Inferior parietal cortex (tissue), 1 donor: ENCODE results near the gene LAMTOR5.
"Not testable (repeated sequence)": the region's sequence is repeated elsewhere in the genome, so short reads cannot be mapped to it uniquely, and the experiment has no call there.

Experiments
- DNase-seq: peaks from one replicate; pipeline ENCODE4 v3.0.0-alpha.2; 2016; ENCODE audit errors: extremely low spot score

Gene LAMTOR5

DNA sequence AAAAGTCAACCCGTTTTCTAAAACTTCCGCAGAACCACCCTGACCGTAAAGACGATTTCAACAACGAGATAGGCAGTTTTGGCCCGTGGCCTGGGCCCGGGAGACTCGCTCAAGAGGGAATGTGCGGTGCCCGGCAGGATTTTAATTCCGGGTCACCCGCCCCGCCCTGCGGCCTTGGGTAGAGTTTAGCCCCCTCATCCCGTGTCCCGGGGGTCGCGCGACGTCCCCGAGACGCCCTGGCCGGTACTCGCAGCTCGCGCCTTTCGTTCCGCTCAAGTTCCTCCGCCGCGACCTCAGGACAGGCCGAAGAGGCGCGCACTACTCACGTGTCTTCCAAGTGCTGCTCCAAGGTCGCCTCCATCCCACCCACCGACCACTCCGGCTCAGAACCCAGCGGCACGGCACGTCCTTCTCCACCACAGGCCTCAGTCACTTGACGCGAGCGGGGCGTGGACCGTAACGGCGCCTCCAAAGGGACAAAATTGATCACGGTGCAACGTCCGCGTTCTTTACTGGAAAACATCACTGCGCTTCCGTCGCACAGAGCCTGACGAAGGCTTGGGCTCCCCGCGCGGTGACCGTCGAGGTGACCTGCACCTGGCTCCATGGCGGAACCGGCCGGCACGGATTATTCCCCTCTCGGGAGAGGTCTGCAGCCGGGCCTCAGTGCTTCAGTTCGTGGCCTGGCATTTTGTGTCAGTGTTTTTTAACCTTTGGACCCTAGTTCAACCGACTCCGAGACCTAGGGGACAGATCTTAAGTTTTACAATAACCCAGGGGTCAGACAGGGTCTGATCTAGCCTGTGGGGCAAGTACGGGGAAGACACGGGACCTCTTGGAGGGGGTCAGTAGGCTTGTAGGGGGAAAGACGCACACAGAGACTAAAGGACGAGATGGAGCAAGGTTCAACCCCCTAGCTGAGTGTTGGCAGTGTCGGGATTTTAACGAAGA lies at the start of gene LAMTOR5:
Gene LAMTOR5 (minus strand): TSS at position 435 of the 951 bp plus-strand sequence. CDS start 74 bp downstream, at position 361.
- DNase-seq, result peak; percentile 95

DNA sequence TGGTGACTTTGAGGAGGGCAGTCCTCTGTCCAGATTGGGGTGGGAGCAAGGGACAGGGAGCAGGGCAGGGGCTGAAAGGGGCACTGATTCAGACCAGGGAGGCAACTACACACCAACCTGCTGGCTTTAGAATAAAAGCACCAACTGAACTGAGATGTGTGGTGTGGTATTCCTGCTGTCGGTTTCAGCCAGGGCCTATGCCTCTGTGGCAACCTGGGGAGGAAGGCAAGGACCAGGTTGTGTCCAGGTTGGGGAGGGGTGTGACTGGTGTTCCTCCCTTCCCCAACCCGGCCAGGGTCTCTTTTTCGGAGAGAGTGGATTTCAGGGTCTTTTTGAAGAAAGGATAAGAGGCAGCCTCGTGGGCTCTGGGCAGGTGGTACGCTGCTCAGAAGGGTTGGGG lies 49.7 kb upstream of the LAMTOR5 start:
- DNase-seq, result no peak

DNA sequence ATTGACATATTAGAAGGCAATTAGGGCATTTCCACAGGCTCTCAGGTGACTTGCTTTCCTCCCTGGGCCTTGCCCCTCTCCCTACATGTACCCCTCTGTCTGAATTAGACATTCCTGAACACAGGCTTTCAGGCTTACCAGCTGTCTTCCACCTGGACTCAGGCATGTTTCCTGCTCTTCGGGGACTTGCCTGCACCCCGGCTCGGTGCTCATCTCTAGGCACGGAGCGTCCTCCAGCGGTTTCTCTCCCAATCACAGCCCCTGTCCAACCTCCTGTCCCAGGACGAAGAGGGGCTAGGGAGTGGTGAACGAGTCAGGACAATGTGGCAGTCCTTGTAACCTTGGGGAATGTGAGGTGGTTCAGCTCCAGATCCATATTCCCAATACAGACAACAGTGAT lies 47.7 kb upstream of the LAMTOR5 start:
- DNase-seq, result no peak

DNA sequence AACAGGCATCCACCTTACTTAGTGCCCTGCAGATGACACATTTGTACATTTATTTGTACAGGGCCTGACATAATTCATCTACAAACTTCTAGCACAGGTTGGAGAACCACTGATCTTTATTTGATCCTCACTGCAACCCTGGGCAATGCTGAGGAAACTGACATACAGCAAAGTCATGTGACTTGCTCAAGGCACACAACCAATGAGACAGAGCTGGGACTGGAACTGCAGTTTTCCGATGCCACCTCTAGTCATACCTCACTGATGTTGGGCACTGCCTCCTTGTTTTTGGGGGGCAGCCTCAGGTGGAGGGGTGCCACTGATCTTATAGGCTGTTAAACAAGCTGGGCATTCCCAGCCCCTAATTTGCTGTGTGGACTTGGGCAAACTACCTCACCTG lies 46.8 kb upstream of the LAMTOR5 start:
- DNase-seq, result no peak

DNA sequence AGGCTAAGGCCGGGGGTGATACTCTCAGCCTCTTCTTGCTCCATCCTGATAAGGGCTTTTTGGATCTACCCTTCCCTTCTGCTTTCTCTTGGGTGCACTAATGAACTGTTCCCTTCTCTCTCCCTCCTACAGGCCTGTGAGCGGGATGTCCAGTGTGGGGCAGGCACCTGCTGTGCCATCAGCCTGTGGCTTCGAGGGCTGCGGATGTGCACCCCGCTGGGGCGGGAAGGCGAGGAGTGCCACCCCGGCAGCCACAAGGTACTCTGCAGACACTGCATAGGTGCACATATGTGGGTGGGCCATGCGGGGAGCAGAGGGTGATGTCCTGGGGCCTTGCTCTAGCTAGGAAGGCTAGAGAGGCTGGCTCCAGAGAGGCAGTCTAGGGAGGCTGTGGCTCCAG lies 46.3 kb upstream of the LAMTOR5 start:
- no peak for DNase-seq

DNA sequence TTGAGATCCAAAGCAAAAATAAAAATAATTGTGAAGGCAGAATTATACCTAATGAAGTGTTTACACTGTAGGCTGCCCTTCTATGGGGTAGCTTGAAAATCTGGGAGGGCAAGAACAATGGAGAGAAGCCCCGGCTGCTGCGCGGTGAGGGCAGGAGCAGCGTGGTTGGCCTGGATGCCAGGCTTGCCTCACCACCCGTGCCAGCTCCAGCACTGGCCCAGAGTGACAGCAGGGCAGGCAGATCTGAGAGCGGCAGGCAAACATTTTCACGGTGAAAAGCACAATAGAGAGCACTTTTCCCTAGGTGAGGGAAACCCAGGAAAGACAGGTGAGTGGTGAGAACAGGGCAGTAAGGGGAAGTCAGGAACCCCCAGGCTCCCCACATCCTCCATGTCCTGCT lies 44.8 kb upstream of the LAMTOR5 start:
- no peak for DNase-seq

DNA sequence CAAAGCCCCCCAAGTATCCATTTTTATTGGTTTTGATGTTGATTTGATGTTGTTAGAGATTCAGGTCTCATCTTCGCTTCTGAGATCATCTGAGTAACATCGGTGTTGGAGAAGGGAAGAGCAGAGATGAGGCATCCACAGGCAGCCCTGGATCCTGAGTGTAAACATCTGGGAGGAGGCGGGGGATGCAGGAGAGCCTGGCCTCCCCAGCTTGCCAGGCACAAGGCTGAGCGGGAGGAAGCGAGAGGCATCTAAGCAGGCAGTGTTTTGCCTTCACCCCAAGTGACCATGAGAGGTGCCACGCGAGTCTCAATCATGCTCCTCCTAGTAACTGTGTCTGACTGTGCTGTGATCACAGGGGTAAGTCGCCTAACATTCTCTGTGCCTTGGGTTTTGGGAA lies 43.4 kb upstream of the LAMTOR5 start, which contains the start of gene PROK1:
Gene PROK1 (plus strand): TSS at position 221 of the 400 bp plus-strand sequence. CDS start 68 bp downstream, at position 289.
- DNase-seq, result no peak

DNA sequence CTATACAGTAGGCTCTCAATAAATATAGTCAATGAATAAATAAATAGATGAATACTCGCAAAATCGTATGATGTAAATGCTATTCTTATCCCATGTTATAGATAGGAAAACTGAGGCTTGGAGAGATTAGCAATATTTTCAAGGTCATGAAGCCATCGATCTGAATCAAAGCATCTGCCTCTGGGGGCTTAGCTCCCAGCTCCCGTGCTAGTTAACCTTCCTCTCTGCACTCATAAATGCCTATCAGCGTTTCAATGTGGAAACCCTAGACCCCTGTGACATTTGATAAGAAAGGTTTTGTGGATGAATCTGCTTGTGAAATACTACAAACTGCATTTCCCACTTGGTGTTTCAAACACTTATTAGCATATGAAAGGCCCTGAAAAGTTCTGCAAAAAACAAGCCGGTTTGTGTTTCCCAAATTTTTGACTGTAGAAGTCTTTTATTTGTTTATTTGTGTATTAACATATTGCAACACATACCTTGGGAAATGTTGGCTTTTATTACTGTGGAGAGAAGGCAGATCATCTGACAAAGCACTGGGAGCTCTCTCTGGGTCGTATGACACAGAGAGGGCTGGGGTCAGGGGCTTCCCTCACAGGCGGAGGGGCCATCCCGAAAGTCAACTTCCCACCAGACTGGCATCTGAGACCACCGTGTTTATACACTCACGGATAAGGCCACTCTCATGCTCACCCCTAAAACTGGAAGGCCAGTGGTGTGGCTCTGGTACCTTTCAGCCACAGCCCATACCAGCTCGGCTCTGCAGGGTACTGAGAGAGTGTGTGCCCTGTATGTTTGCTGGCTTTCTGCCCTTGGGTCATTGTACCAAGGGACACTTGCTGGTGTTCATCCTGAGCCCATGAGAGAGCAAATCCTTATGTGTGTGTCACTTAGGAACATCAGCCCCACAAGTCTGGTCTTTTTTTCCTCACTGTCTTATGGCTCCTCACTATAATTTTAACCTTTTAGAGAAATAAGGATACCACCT lies 42.5 kb upstream of the LAMTOR5 start:
- no peak for DNase-seq

DNA sequence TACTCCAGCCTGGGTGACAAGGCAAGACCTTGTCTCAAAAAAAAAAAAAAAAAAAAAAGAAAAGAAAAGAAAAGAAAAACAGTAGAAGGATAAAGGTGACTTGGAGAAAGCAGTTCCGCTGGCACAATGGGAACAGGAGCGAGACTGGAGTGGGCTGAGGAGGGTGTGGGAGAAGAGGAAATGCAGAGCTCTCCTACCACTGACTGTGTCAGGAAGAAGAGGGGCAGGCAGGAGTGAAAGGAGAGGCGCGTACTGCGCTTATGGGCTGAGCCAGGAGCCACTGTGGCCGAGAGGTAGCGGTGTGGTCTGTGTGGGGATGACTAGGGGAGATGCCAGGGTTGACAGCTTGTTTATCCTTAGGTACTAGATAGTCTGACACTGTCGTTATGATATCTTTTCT lies 37.1 kb upstream of the LAMTOR5 start:
- DNase-seq, result no peak

DNA sequence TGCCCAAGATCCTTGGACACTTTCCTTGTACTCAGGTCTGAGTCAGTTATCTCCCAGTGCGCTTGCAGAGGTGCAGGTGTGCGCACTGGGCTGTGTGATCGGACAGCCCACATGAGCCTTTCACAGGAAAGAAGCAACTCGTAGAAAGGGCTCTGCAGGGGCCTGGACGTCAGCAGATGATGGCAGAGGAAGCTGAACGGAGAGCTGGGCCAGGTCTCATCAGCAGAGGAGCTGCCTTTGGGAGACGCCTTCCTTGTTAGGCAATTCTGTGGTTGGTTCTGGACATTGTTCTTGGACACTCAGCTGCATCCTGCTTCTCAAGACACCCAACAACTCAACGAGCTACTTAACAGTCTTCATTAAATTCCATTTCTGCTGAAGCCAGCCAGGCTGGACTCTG lies 36.0 kb upstream of the LAMTOR5 start:
- DNase-seq, result no peak

DNA sequence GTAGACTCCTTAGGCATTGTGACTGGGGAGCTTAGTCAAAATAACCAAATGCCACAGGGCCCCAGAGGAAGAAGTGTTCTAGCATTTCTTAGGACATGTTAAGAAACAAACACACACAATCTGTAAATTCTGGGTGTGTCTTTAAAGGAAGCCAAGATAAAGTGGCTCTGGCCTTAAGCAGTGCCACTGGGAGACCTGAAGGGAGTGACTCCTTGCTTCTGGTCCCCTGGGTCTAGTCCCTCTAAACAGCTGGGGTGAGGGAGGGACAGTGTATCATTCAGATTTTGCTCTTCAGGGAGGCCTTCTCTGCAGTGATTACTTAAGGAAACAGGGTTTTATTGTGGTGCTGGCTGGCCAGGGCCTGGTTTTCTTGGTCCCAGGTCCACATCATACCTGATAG lies 34.4 kb upstream of the LAMTOR5 start:
- no peak for DNase-seq

DNA sequence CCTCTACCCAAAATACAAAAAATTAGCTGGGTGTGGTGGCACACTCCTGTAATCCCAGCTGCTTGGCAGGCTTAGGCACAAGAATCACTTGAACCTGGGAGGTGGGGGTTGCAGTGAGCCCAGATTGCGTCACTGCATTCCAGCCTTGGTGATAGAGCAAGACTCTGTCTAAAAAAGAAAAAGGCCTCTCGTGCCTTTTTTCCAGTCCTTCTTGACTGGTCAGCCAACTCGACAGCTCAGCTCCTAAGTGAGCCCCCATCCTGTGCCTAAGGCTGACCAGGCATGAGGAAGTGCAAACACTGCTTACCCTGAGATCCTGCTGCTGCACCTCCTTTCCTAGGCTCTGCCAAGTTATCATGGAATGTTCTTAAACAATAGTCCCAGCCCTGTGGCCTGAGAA lies 33.4 kb upstream of the LAMTOR5 start:
- no peak for DNase-seq

DNA sequence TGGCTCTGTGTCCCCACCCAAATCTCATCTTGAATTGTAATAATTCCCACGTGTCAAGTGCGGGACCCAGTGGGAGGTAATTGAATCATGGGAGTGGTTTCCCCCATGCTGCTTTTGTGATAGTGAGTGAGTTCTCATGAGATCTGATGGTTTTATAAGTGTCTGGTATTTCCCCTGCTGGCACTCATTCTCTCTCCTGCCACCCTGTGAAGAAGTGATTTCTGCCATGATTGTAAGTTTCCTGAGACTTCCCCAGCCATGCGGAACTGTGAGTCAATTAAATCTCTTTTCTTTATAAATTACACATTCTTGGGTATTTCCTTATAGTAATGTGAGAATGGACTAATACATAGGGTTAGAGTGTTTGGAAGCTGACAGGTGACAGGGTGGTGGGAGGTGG lies 32.4 kb upstream of the LAMTOR5 start:
- DNase-seq, result not testable (repeated sequence)

DNA sequence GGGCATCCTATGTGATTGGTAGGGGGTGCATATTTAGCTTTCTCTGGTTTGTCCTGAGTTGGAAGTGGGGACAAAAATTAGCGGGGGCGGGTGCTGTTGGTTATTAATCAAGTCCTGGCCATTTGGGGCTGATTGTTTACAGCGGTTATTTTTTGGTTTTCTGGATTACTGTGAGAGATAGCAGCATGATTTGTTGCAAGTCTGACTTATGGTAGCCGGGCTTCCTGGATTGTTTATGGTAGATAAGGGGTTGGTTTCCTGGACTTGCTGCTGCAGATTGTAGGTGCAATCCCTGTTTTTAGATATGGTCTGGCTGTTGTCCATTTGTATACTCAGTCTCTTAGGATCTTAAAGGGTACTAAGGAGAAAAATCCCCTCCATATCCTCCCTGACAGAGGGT lies 31.4 kb upstream of the LAMTOR5 start:
- no peak for DNase-seq

DNA sequence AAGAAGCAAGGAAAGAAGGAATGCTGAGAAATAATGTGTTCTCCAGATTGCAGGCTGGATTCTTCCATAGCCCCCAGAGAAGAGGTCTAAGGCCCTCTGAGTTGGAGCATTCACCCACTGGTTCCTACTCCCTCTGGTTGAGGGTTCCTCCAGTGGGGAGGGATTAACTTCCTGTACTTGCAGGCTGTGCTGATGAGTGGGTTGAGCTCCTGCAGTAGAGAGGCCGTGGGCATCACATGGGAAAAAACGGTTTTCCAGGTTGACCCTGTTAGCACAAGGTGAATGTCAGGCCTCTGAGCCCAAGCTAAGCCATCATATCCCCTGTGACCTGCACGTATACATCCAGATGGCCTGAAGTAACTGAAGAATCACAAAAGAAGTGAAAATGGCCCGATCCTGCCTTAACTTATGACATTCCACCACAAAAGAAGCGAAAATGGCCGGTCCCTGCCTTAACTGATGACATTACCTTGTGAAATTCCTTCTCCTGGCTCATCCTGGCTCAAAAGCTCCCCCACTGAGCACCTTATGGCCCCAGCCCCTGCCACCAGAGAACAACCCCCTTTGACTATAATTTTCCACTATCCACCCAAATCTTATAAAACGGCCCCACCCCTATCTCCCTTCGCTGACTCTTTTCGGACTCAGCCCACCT lies 30.3 kb upstream of the LAMTOR5 start:
- DNase-seq, result not testable (repeated sequence)

DNA sequence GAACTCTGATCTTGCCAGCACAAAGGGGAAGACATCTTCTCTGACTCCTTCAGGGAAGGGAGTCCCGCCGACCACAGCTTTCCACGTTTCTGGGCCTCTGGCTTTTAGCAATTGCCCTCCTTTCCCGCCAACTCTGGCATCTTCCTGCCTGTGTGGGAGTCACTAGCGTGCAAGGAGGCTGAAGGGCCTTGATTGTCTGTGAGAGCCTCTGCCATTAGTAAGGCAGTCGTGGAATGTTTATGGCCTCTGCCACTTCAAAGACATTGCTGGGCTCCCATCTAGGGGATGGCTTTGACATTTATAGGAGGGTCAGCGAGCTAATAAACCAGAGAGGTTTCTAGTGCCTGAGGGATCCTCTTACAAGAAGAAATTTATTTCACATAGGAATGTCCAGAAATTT lies 29.1 kb upstream of the LAMTOR5 start:
- DNase-seq, result no peak

DNA sequence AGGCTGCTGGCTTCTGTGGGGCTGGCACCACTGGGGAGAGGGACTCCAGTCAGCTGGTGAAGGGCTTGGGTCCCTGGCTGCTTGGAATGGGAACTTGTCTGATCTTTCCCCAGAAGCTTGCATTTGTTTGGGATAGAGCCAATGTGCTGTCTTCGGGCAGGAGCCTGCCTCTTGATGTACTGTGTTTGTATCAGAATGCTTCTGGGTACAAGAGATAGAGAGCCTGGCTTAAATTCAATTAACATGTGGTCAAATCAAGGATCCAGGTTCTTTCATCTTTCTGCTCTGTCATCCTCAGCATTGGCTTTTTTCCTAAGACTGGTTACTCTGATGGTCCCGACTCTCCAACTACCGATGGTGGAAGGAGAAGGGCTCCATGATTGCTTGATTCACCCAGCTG lies 27.5 kb upstream of the LAMTOR5 start:
- DNase-seq, result no peak

DNA sequence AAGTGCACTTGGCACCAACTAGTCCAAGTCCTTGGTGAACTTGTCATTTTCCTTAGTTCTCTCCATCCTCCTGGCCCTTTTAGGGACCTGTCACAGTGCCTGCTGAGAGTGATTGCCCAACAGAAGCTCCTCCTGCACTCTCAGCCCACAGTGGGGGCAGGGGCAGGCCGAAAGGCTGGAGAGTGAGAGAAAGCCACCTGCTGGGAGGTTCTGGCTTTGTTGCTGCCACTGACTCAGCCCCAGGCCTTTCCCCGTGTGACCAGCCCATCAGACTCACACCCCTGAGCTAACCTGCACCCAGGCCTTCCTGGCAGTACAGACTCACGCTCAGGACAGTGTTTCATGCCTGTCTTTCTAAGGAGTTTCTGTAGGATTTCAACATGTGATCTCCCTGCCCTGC lies 26.3 kb upstream of the LAMTOR5 start:
- no peak for DNase-seq

DNA sequence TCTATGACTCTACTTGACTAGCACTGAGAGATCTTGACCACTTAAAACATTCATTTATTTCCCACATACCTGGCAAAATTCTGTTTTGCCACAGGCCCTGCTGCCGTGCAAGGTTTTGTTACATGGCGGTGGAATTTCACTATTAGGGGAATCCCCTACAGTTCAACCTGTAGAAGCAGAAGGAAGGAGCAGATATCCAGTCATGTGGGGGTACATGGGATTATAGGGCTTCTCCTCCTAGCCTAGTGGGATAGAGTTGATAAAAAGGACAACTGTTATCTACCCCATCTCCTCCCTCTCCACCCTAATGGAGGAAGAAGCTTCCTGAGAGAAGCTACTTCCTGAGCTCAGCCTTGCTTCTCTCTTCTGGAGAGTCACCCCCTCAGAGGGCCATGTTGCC lies 25.7 kb upstream of the LAMTOR5 start:
- no peak for DNase-seq

DNA sequence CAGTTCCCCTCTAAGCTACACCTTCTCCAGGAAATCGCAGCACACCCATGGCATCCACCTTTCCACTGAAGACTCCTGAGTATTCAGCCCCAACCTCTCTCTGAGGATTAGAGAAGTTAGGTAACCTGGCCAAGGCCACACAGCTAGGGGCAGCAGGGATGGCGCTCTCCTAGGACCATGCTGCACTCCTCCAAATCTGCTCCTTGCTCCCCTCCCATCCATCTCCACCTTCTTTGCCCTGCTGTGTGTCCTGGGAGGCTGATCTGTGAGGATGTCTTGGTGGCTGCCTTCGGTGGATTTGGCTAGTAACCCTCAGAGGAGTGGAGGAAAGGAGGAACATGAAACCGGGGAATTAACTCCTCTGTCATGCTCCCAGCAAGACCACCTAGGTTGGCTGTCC lies 23.4 kb upstream of the LAMTOR5 start:
- DNase-seq, result no peak

DNA sequence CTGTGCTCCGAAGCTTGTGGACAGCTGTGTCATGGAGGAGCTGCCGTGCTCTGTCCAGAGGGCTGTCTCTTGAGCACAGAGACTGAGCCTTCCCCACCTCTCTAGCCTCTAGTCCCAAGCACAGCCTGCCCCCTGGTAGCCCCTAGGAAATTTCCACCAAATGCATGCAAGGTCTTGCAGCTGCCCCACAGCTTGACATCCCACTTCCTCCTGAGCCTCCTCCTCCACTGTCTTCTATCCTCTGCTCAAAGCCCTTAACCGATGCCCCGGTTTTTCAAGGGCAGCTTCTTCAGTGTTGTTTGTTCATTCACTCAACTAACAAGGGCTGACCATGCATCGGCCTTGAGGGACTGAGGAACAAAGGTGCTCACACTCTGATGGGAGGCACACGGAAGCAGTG lies 22.9 kb upstream of the LAMTOR5 start:
- no peak for DNase-seq

DNA sequence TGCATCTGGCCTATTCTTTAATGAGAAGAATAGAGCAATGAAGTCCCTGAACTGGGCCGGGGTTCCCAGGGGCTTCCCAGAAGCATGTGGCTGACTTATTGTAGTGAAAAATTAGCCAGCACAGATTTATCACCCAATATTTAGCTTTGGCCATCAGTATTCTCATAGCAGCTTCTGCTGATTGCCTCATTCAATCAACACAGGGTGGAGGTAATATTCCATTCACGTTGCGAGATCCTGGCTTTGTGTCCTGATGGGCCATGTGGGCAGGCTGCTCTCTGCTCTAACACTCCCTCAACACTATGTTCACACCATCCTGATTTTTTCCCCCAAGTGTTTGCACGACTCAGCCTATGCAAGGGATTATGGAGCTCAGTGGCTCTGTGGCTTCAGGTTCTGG lies 21.5 kb upstream of the LAMTOR5 start:
- no peak for DNase-seq
